Measurements from ENCODE around the gene KCTD20.

The KCTD20 gene

GRCh38 chr6:36423101-36423824, 19.5 kb upstream of the KCTD20 start:
- Histone ChIP-seq H3K9me3 (ENCODE audit: insufficient read depth, low read length) (no peaks in the 10 kb centered on the region), H3K4me2 (ENCODE audit: low read depth, low read length, poor library complexity, severe bottlenecking) (peak overlapping the region; percentile 67), H2AFZ (ENCODE audit: low read depth, low read length, severe bottlenecking) (peak overlapping the region; percentile 98), H4K20me1 (ENCODE audit: low read depth, low read length) (no peaks in the 10 kb centered on the region), H3K79me2 (ENCODE audit: insufficient read depth, low read length) (no peaks in the 10 kb centered on the region), H3F3A (ENCODE audit: insufficient read depth) (peaks cover 15% of the 10 kb centered on the region), H3K27me3 (ENCODE audit: low read length) (no peaks in the 10 kb centered on the region), H3K36me3 (ENCODE audit: low read length) (no peaks in the 10 kb centered on the region), H3K4me3 (ENCODE audit: insufficient read depth, low read length, poor library complexity, severe bottlenecking) (peak overlapping the region; percentile 47), H3K9ac (ENCODE audit: low read length) (peak overlapping the region; percentile 62), H3K27ac (ENCODE audit: low read depth, low read length) (peak overlapping the region; percentile 36), H3K9me2 (replicated peaks; ENCODE audit: insufficient read depth, low read length) (no peaks in the 10 kb centered on the region)
- peak; percentile 94 for TF ChIP-seq CTCF (IDR thresholded peaks at IDR 0.05; ENCODE audit: insufficient read depth, low read length, poor library complexity, severe bottlenecking)
- TF ChIP-seq EZH2phosphoT487 (conservative IDR thresholded peaks at IDR 0.05; ENCODE audit: low read length) = no peak

GRCh38 chr6:36426622-36427021, 16.2 kb upstream of the KCTD20 start:
- Histone ChIP-seq H3K4me2 (ENCODE audit: low read depth, low read length, poor library complexity, severe bottlenecking) (no peak overlapping the region), H3K9me3 (ENCODE audit: insufficient read depth, low read length) (no peaks in the 10 kb centered on the region), H3K4me3 (ENCODE audit: insufficient read depth, low read length, poor library complexity, severe bottlenecking) (no peak overlapping the region), H3K79me2 (ENCODE audit: insufficient read depth, low read length) (no peaks in the 10 kb centered on the region), H3K9ac (ENCODE audit: low read length) (no peak overlapping the region), H3K27me3 (ENCODE audit: low read length) (no peaks in the 10 kb centered on the region), H2AFZ (ENCODE audit: low read depth, low read length, severe bottlenecking) (no peak overlapping the region), H3F3A (ENCODE audit: insufficient read depth) (peaks cover 15% of the 10 kb centered on the region), H3K27ac (ENCODE audit: low read depth, low read length) (no peak overlapping the region), H4K20me1 (ENCODE audit: low read depth, low read length) (no peaks in the 10 kb centered on the region), H3K36me3 (ENCODE audit: low read length) (no peaks in the 10 kb centered on the region), H3K9me2 (replicated peaks; ENCODE audit: insufficient read depth, low read length) (no peaks in the 10 kb centered on the region)
- no peak for TF ChIP-seq CTCF (IDR thresholded peaks at IDR 0.05; ENCODE audit: insufficient read depth, low read length, poor library complexity, severe bottlenecking)
- TF ChIP-seq EZH2phosphoT487 (conservative IDR thresholded peaks at IDR 0.05; ENCODE audit: low read length) = no peak

- Histone ChIP-seq H3K9me3 (ENCODE audit: insufficient read depth, low read length) (no peaks in the 10 kb centered on the region), H3K27me3 (ENCODE audit: low read length) (no peaks in the 10 kb centered on the region), H3K36me3 (ENCODE audit: low read length) (no peaks in the 10 kb centered on the region), H2AFZ (ENCODE audit: low read depth, low read length, severe bottlenecking) (no peak overlapping the region), H3K9me2 (replicated peaks; ENCODE audit: insufficient read depth, low read length) (no peaks in the 10 kb centered on the region), H3F3A (ENCODE audit: insufficient read depth) (peaks cover 13% of the 10 kb centered on the region), H3K4me3 (ENCODE audit: insufficient read depth, low read length, poor library complexity, severe bottlenecking) (no peak overlapping the region), H4K20me1 (ENCODE audit: low read depth, low read length) (no peaks in the 10 kb centered on the region), H3K27ac (ENCODE audit: low read depth, low read length) (no peak overlapping the region), H3K4me2 (ENCODE audit: low read depth, low read length, poor library complexity, severe bottlenecking) (no peak overlapping the region), H3K9ac (ENCODE audit: low read length) (no peak overlapping the region), H3K79me2 (ENCODE audit: insufficient read depth, low read length) (no peaks in the 10 kb centered on the region)
- TF ChIP-seq EZH2phosphoT487 (conservative IDR thresholded peaks at IDR 0.05; ENCODE audit: low read length) (no peak), CTCF (IDR thresholded peaks at IDR 0.05; ENCODE audit: insufficient read depth, low read length, poor library complexity, severe bottlenecking) (peak; percentile 19)
These were observed 13.9 kb upstream of the KCTD20 start for GRCh38 chr6:36428911-36429310.

Data from SU-DHL-6 (cell line).